Tibial nerve (tissue), 4 donors: ENCODE data around the gene FUT8.

Experiments used
- CTCF ChIP-seq, 5 experiments: fragments of 200-600 bp in 3 of 5; fragments of 450-650 bp in 2 of 5; sonication (generic) in 3 of 5; IDR thresholded peaks; one replicate each; pipeline ENCODE4 v1.5.1; 2016 to 2019; ENCODE audit warnings: antibody characterized with exemption in 5 of 5, mild to moderate bottlenecking in 3 of 5, moderate library complexity in 2 of 5
- EP300 ChIP-seq, 2 donors: sonication (generic); formaldehyde crosslinking; IDR thresholded peaks; one replicate each; pipeline ENCODE4 v1.6.1; 2017; ENCODE audit warnings: antibody characterized with exemption in 2 of 2, mild to moderate bottlenecking in 1 of 2
- POLR2A ChIP-seq, 2 donors: fragments of 450-650 bp; IDR thresholded peaks; one replicate each; pipeline ENCODE4 v1.6.1; 2017; ENCODE audit warnings: antibody characterized with exemption in 2 of 2, mild to moderate bottlenecking in 2 of 2, moderate library complexity in 2 of 2

- TF ChIP-seq CTCF (IDR thresholded peaks at IDR 0.05), result no peak
- no peak for TF ChIP-seq POLR2A (IDR thresholded peaks at IDR 0.05)
- TF ChIP-seq EP300 (IDR thresholded peaks at IDR 0.05), result no peak
Observed at GRCh38 chr14:65618996-65619395, 206.5 kb downstream of the FUT8 start.
